GM18511 (cell line): ENCODE measurements around the gene RHOF.

Source experiments
- ATAC-seq: cut with Tn5 transposase; IDR thresholded peaks from one replicate; pipeline ENCODE4 v1.9.1; 2021; ENCODE audit warnings: mild to moderate bottlenecking, moderate library complexity; ENCODE audit not compliant: unreplicated experiment

The RHOF gene

GRCh38 chr12:121820056-121820455 lies 26.6 kb upstream of the RHOF start:
- no peak for ATAC-seq

- ATAC-seq, result no peak
Observed at GRCh38 chr12:121819212-121819949, 25.9 kb upstream of the RHOF start.

GRCh38 chr12:121817648-121818043 lies 24.2 kb upstream of the RHOF start:
- no peak for ATAC-seq

- no peak for ATAC-seq
Observed at GRCh38 chr12:121816925-121817647, 23.6 kb upstream of the RHOF start.

- ATAC-seq, result no peak
Observed at GRCh38 chr12:121815263-121815662, 21.8 kb upstream of the RHOF start.

GRCh38 chr12:121814429-121815119 lies 21.1 kb upstream of the RHOF start:
- no peak for ATAC-seq

GRCh38 chr12:121813951-121814350 lies 20.5 kb upstream of the RHOF start:
- ATAC-seq, result no peak

GRCh38 chr12:121812921-121813896 lies 19.7 kb upstream of the RHOF start:
- no peak for ATAC-seq

GRCh38 chr12:121812320-121812871 lies 18.9 kb upstream of the RHOF start:
- peak; percentile 40 for ATAC-seq

GRCh38 chr12:121811434-121812319 lies 18.2 kb upstream of the RHOF start:
- peak; percentile 76 for ATAC-seq

- ATAC-seq, result no peak
Observed at GRCh38 chr12:121810833-121811433, 17.4 kb upstream of the RHOF start.

- ATAC-seq, result no peak
Observed at GRCh38 chr12:121810234-121810817, 16.8 kb upstream of the RHOF start.

GRCh38 chr12:121809712-121810116 lies 16.2 kb upstream of the RHOF start:
- ATAC-seq, result no peak

GRCh38 chr12:121808623-121809022 lies 15.1 kb upstream of the RHOF start:
- no peak for ATAC-seq

- no peak for ATAC-seq
Observed at GRCh38 chr12:121807642-121808347, 14.3 kb upstream of the RHOF start.

GRCh38 chr12:121806546-121807423 lies 13.3 kb upstream of the RHOF start:
- ATAC-seq, result no peak

- no peak for ATAC-seq
Observed at GRCh38 chr12:121806009-121806545, 12.6 kb upstream of the RHOF start.
